Esophagus muscularis mucosa (tissue), 4 donors: ENCODE measurements around the gene ELMO2. TPM values are rescaled to one million over a fixed set of nuclear protein-coding genes. Genes with fewer than 3 reads are reported as not detected.
"Not testable (repeated sequence)": the region's sequence is repeated elsewhere in the genome, so short reads cannot be mapped to it uniquely, and the experiment has no call there.

ENCODE experiments used
- DNase-seq: peaks from one replicate; pipeline ENCODE4 v3.0.0-alpha.2; 2017; ENCODE audit errors: extremely low spot score
- H3K27ac ChIP-seq, 4 donors: fragments of 200-600 bp; sonication (generic); replicated peaks in 1 of 4; 1 replicate in 3 of 4; 2 replicates in 1 of 4; pipeline ENCODE4 v1.5.1; 2016 to 2019; ENCODE audit warnings: mild to moderate bottlenecking in 1 of 4
- H3K27me3 ChIP-seq, 4 donors: fragments of 200-600 bp; sonication (generic); one replicate each; pipeline versions ENCODE4 v1.5.1 to v1.6.0; 2016 to 2019
- H3K36me3 ChIP-seq, 4 donors: fragments of 200-600 bp; sonication (generic); one replicate each; pipeline ENCODE4 v1.5.1; 2016 to 2019
- H3K4me1 ChIP-seq, 4 donors: fragments of 200-600 bp; sonication (generic); one replicate each; pipeline ENCODE4 v1.5.1; 2016 to 2019
- H3K4me3 ChIP-seq, 4 donors: fragments of 200-600 bp; sonication (generic); 1 replicate in 2 of 4; 2 replicates in 2 of 4; pipeline ENCODE4 v1.5.1; 2016 to 2019; ENCODE audit warnings: mild to moderate bottlenecking in 4 of 4, moderate library complexity in 1 of 4
- H3K9me3 ChIP-seq, 4 donors: fragments of 200-600 bp; sonication (generic); 1 replicate in 3 of 4; 2 replicates in 1 of 4; pipeline ENCODE4 v1.5.1; 2016 to 2019
- EP300 ChIP-seq: sonication (generic); formaldehyde crosslinking; IDR thresholded peaks from one replicate; pipeline ENCODE4 v1.6.1; 2017; ENCODE audit warnings: antibody characterized with exemption
- POLR2A ChIP-seq: fragments of 450-650 bp; IDR thresholded peaks from one replicate; pipeline ENCODE4 v1.6.1; 2017; ENCODE audit warnings: antibody characterized with exemption, moderate library complexity, mild to moderate bottlenecking, low read depth
- POLR2AphosphoS5 ChIP-seq, 2 donors: sonication (generic); formaldehyde crosslinking; IDR thresholded peaks; one replicate each; pipeline ENCODE4 v1.6.1; 2017; ENCODE audit warnings: antibody characterized with exemption in 2 of 2
- WGBS: methylation state at CpG from one replicate; pipeline ENCODE4 v1.1.5; 2018; 5-methylcytosine and 5-hydroxymethylcytosine counted together
- intact Hi-C: fragments of 100-400 bp; cut with DNase I; formaldehyde crosslinking; loops from one replicate; pipeline ENCODE4 v1.15.1; 2023
- total RNA-seq, 4 donors: library from RNA; depleted of rRNA; stranded (reverse); fragments of >200 nt; gene quantifications; one replicate each; pipeline versions ENCODE4 v1.1.0 to v1.2.1, GENCODE V29; 2016
- TF ChIP-seq, protein P1 (sequence below), 3 experiments: fragments of 200-600 bp in 2 of 3; fragments of 450-650 bp in 1 of 3; sonication (generic) in 2 of 3; IDR thresholded peaks; one replicate each; pipeline ENCODE4 v1.5.1; 2017 to 2019; ENCODE audit warnings: antibody characterized with exemption in 3 of 3, mild to moderate bottlenecking in 2 of 3, moderate library complexity in 1 of 3

Gene ELMO2
- total RNA-seq, 4 donors from 2014 or later, result 35.3 to 61.4 (median 51.8) TPM

DNA sequence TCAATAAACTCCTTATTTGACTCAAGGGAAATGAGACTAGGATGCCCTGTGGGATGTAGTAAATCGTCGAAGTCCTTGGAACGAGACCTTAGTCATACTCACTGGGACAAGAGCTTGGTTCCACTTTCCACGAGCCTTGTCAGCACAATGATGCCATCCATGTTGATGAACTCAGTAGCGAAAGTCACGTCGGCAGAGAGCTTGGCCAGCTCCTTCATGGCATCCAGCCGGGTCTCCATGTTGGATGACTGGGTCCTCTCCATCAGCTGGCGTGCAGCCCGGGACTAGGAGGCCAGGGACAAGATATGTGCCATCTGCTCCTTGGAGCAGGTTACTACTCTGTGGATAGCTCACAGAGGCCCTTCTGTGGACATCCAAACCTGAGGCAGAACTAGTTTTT, 17.5 kb downstream of the ELMO2 start:
- Histone ChIP-seq H3K4me1 (peaks cover 0 to under 1% (median 0%) of the 10 kb centered on the region in 4 donors), H3K27me3 (no peaks in the 10 kb centered on the region), H3K27ac (no peak overlapping the region), H3K4me3 (no peak overlapping the region), H3K9me3 (no peaks in the 10 kb centered on the region), H3K36me3 (peaks cover 75 to 100% (median 99%) of the 10 kb centered on the region in 4 donors)
- WGBS, result 87% methylated on average over 10 of the region's 10 CpGs
- no peak for TF ChIP-seq POLR2A
- TF ChIP-seq, protein P1, sequence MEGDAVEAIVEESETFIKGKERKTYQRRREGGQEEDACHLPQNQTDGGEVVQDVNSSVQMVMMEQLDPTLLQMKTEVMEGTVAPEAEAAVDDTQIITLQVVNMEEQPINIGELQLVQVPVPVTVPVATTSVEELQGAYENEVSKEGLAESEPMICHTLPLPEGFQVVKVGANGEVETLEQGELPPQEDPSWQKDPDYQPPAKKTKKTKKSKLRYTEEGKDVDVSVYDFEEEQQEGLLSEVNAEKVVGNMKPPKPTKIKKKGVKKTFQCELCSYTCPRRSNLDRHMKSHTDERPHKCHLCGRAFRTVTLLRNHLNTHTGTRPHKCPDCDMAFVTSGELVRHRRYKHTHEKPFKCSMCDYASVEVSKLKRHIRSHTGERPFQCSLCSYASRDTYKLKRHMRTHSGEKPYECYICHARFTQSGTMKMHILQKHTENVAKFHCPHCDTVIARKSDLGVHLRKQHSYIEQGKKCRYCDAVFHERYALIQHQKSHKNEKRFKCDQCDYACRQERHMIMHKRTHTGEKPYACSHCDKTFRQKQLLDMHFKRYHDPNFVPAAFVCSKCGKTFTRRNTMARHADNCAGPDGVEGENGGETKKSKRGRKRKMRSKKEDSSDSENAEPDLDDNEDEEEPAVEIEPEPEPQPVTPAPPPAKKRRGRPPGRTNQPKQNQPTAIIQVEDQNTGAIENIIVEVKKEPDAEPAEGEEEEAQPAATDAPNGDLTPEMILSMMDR (IDR thresholded peaks at IDR 0.05), result no peak
- TF ChIP-seq POLR2AphosphoS5 (IDR thresholded peaks at IDR 0.05), result no peak
- TF ChIP-seq EP300, result no peak
- intact Hi-C loops, result no loop called here
- DNase-seq, result no peak

DNA sequence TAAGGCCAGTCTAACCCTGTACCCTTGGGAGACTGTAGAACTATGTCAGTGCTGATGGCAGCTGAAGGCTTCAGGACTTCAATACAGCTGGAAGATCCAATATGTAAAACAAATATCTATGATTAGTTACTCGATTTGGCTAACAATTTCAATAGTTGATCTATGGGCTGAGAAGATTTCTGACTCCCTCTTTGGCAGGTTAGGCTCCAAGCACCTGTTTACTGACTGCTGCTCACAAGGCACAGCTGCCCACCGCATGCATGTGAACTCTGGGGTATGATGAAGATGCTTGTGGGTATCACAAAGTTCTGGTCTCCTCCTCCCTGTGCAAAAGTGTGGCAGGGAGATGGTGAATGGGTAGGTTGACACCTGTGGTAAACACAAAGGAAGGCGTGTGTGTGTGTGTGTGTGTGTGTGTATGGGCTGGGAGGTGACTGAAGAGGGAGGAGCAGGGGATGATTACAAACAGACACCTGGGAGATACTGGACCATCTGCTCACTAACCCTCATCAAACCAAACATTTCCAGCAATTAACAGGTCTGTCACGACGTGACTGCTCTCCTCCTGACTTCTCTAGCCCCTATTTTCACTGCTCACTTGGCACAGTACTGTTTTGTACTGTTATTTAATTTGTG, 18.1 kb downstream of the ELMO2 start:
- WGBS, result 85% methylated on average over 5 of the region's 5 CpGs
- H3K27me3 ChIP-seq, result no peaks in the 10 kb centered on the region
- H3K36me3 ChIP-seq, result peaks cover 73 to 100% (median 98%) of the 10 kb centered on the region in 4 donors
- intact Hi-C loops, result no loop called here
- H3K4me3 ChIP-seq, result no peak overlapping the region
- H3K4me1 ChIP-seq, result no peaks in the 10 kb centered on the region
- H3K27ac ChIP-seq, result no peak overlapping the region
- H3K9me3 ChIP-seq, result no peaks in the 10 kb centered on the region
- DNase-seq, result no peak
- TF ChIP-seq, protein P1 (IDR thresholded peaks at IDR 0.05), result no peak
- no peak for TF ChIP-seq POLR2A
- no peak for TF ChIP-seq EP300
- no peak for TF ChIP-seq POLR2AphosphoS5 (IDR thresholded peaks at IDR 0.05)

DNA sequence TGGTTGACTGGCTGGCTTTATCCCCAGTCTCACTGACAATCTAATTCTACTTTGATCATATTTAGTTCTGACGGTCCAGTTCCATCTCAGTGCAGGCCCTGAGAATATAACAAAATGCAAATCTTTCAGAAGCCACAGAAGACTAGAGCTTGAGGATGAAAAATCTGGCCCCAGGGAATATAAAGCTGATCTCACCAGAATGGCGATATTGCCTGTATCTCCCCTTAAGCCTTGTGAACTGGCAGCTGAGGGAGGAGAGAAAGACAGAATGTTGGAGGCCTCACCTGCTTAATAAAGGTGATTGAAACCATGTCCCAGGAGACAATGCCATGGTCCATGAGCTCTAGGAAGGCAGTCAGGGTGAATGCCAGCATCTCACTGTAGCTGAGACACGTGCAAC, 19.4 kb downstream of the ELMO2 start:
- DNase-seq, H3K9me3 ChIP-seq, H3K27ac ChIP-seq, H3K27me3 ChIP-seq, intact Hi-C loops, H3K4me3 ChIP-seq, H3K4me1 ChIP-seq: not testable (repeated sequence)
- peaks cover 74 to 100% (median 98%) of the 10 kb centered on the region in 4 donors for H3K36me3 ChIP-seq
- WGBS, result 90% methylated on average over 3 of the region's 3 CpGs

DNA sequence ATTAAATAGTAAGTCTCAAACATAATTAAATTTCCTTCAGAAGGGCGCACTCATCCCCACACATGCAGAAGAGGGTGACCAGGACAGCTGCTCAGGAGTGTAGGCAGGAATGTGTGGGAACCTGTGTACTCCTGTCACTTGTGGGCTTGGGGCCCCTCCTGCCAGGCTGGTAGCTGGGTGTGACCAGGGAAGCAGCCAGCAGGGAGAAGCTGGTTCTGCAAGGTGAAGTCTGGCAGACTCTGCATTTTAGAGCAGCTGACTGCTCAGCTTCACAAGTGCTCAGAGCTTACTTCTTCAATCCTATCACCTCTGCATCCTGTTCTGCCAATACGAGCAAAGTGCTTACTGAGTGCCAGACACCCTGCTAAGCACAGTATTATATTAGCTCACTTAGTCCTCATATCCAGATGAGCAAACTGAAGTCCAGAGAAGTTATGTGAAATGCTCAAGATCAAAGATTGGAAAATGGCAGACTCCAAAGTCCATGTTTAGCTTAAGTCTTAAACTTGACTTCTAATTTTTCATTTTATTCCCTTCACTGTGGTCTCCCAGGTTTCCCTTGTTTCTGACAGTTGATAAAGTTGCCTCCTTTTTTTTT, 27.9 kb downstream of the ELMO2 start:
- 89% methylated on average over 2 of the region's 2 CpGs for WGBS
- Histone ChIP-seq H3K4me3 (no peak overlapping the region), H3K9me3 (no peaks in the 10 kb centered on the region), H3K27me3 (no peaks in the 10 kb centered on the region), H3K27ac (no peak overlapping the region), H3K36me3 (peaks cover 79 to 100% (median 100%) of the 10 kb centered on the region in 4 donors), H3K4me1 (no peaks in the 10 kb centered on the region)
- intact Hi-C loops, result no loop called here
- TF ChIP-seq POLR2AphosphoS5 (IDR thresholded peaks at IDR 0.05), result no peak
- TF ChIP-seq EP300, result no peak
- TF ChIP-seq, protein P1 (IDR thresholded peaks at IDR 0.05), result no peak
- TF ChIP-seq POLR2A, result no peak
- no peak for DNase-seq

DNA sequence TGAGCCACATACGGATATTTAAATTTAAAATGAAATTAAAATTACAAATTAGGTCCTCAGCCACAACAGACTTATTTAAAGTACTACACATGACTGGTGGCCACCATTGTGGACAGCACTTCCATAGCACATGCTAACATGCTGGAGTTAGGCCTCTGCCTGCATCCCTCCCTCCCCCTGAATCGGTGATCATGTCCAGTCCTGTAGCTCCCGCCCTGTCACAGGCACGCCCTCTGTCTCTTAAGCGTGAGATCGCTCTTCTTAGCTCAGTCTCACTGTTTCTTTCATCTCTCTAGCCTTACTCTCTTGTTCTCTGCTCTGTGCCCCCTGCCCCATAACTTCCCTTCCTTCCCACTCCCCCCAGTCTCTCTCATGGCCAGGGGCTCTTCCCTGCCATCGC, 28.9 kb downstream of the ELMO2 start:
- WGBS, result 85% methylated on average over 7 of the region's 7 CpGs
- Histone ChIP-seq H3K9me3 (no peaks in the 10 kb centered on the region), H3K4me1 (no peaks in the 10 kb centered on the region), H3K4me3 (no peak overlapping the region), H3K27ac (no peak overlapping the region), H3K27me3 (no peaks in the 10 kb centered on the region), H3K36me3 (peaks cover 79 to 100% (median 100%) of the 10 kb centered on the region in 4 donors)
- no peak for DNase-seq
- intact Hi-C loops, result no loop called here
- no peak for TF ChIP-seq EP300
- TF ChIP-seq, protein P1 (IDR thresholded peaks at IDR 0.05), result no peak
- TF ChIP-seq POLR2A, result no peak
- TF ChIP-seq POLR2AphosphoS5 (IDR thresholded peaks at IDR 0.05), result no peak
